Caco-2 (cell line): ENCODE results near the gene OLFM2. TPM values are rescaled to one million over a fixed set of nuclear protein-coding genes. Genes with fewer than 3 reads are reported as not detected.

Source experiments
- BruUV-seq: library from RNA; stranded (reverse); fragments of 400-500 nt; replicated peaks from 2 replicates; lab custom pipeline; 2021; lab: Mats Ljungman, UMichigan
- CTCF ChIA-PET: fragments of 300-600 bp; sonication (Branson Sonifier 250); formaldehyde crosslinking; loops from one replicate; lab custom pipeline; 2022; ENCODE audit warnings: antibody characterized with exemption; lab: Charles Lee
- POLR2A ChIA-PET: fragments of 300-600 bp; sonication (Branson Sonifier 250); formaldehyde crosslinking; loops from one replicate; lab custom pipeline; 2022; ENCODE audit warnings: antibody characterized with exemption; lab: Charles Lee
- DNase-seq, 2 experiments: peaks; one replicate each; pipeline versions ENCODE4 v3.0.0 to v3.0.0-alpha.2; 2020 to 2022
- H3K27me3 ChIP-seq: replicated peaks from 2 replicates; pipeline ENCODE4 v1.6.0; 2011; ENCODE audit warnings: low read length; ENCODE audit not compliant: control insufficient read depth, insufficient read depth
- H3K36me3 ChIP-seq: 2 replicates; pipeline ENCODE4 v1.5.1; 2011; ENCODE audit warnings: low read length; ENCODE audit not compliant: control insufficient read depth, insufficient read depth
- H3K4me1 ChIP-seq: fragments of 250-450 bp; sonication (Bioruptor Pico); 2 replicates; pipeline ENCODE4 v1.5.1; 2020; ENCODE audit warnings: mild to moderate bottlenecking
- H3K4me3 ChIP-seq: 2 replicates; pipeline ENCODE4 v1.5.1; 2011; ENCODE audit warnings: low read depth, mild to moderate bottlenecking, control low read depth, low read length
- H3K9me3 ChIP-seq: fragments of 250-450 bp; sonication (Bioruptor Pico); 2 replicates; pipeline ENCODE4 v1.5.1; 2020; ENCODE audit warnings: mild to moderate bottlenecking, moderate library complexity
- H3K27ac Mint-ChIP-seq: one replicate; pipeline ENCODE4 v1.8.0; 2022; ENCODE audit warnings: mixed read lengths; ENCODE audit not compliant: unreplicated experiment
- H3K27me3 Mint-ChIP-seq: one replicate; pipeline ENCODE4 v1.8.0; 2022; ENCODE audit warnings: mixed read lengths; ENCODE audit not compliant: insufficient read depth, unreplicated experiment
- H3K36me3 Mint-ChIP-seq: one replicate; pipeline ENCODE4 v1.8.0; 2022; ENCODE audit warnings: mild to moderate bottlenecking, mixed read lengths; ENCODE audit not compliant: insufficient read depth, unreplicated experiment
- H3K4me1 Mint-ChIP-seq: one replicate; pipeline ENCODE4 v1.8.0; 2022; ENCODE audit warnings: low read depth, mixed read lengths; ENCODE audit not compliant: unreplicated experiment
- H3K4me3 Mint-ChIP-seq: one replicate; pipeline ENCODE4 v1.8.0; 2022; ENCODE audit warnings: mild to moderate bottlenecking, moderate library complexity, mixed read lengths; ENCODE audit not compliant: unreplicated experiment
- H3K9me3 Mint-ChIP-seq: one replicate; pipeline ENCODE4 v1.8.0; 2022; ENCODE audit warnings: mixed read lengths; ENCODE audit not compliant: unreplicated experiment
- intact Hi-C: fragments of 100-400 bp; cut with micrococcal nuclease; formaldehyde crosslinking; loops from one replicate; pipeline ENCODE4 v1.10.0; 2022; ENCODE audit not compliant: unreplicated experiment
- total RNA-seq: library from RNA; stranded (reverse); gene quantifications from 2 replicates; pipeline ENCODE4 v1.2.3, GENCODE V29; 2022
- TF ChIP-seq, protein P1 (sequence below), 2 experiments: fragments of 200-600 bp in 1 of 2; IDR thresholded peaks; 1 replicate in 1 of 2; 2 replicates in 1 of 2; pipeline versions ENCODE4 v1.5.1 to v1.8.0; 2011 to 2022; ENCODE audit warnings: antibody characterized with exemption in 1 of 2, control low read depth in 1 of 2, inconsistent platforms in 1 of 2, low read depth in 1 of 2, low read length in 1 of 2, mild to moderate bottlenecking in 1 of 2, moderate library complexity in 1 of 2; ENCODE audit not compliant: insufficient read depth in 1 of 2, severe bottlenecking in 1 of 2, unreplicated experiment in 1 of 2

The OLFM2 gene
- total RNA-seq, 1 experiment from 2014 or later, result 0.34 TPM

DNA sequence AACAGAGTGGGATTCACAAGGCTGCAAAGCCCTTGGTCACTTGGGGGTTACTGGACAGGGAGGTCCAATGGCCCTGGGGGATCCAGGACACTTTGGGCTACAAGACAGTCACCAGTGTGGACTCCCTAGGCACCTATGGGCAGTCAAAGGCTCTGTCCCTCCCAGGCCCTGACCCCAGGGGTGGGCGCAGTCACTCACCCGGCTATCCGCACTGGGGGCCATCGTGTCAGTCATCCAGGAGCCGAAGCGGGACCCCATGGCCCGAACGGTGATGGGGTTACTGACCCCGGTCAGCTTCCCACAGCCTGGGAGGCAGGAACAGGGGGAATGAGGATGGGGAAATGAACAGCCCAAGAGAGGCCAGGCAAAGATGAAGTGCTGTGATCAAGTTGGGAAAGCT, 79.7 kb downstream of the OLFM2 start:
- ChIA-PET CTCF (no interaction called here), POLR2A (interaction anchor here (0.7 kb wide), 1 partner anchor 272 kb away, joined by 3 read pairs; the partner anchor contains the start of gene ZNF121)
- Histone ChIP-seq H3K27me3 (no peaks in the 10 kb centered on the region), H3K36me3 (no peaks in the 10 kb centered on the region), H3K4me3 (no peak overlapping the region), H3K4me1 (no peaks in the 10 kb centered on the region), H3K9me3 (no peaks in the 10 kb centered on the region)
- DNase-seq, result no peak
- Mint-ChIP-seq H3K36me3 (peaks cover 7% of the 10 kb centered on the region), H3K9me3 (peaks cover 10% of the 10 kb centered on the region), H3K4me1 (no peaks in the 10 kb centered on the region), H3K27ac (no peak overlapping the region), H3K4me3 (no peak overlapping the region), H3K27me3 (no peaks in the 10 kb centered on the region)
- no TSS peak for BruUV-seq
- TF ChIP-seq, protein P1, sequence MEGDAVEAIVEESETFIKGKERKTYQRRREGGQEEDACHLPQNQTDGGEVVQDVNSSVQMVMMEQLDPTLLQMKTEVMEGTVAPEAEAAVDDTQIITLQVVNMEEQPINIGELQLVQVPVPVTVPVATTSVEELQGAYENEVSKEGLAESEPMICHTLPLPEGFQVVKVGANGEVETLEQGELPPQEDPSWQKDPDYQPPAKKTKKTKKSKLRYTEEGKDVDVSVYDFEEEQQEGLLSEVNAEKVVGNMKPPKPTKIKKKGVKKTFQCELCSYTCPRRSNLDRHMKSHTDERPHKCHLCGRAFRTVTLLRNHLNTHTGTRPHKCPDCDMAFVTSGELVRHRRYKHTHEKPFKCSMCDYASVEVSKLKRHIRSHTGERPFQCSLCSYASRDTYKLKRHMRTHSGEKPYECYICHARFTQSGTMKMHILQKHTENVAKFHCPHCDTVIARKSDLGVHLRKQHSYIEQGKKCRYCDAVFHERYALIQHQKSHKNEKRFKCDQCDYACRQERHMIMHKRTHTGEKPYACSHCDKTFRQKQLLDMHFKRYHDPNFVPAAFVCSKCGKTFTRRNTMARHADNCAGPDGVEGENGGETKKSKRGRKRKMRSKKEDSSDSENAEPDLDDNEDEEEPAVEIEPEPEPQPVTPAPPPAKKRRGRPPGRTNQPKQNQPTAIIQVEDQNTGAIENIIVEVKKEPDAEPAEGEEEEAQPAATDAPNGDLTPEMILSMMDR (IDR thresholded peaks at IDR 0.05; ENCODE audit: insufficient read depth in 1 of 2, low read depth in 1 of 2, low read length in 1 of 2, severe bottlenecking in 1 of 2, unreplicated experiment in 1 of 2), result no peak
- intact Hi-C loops, result no loop called here

DNA sequence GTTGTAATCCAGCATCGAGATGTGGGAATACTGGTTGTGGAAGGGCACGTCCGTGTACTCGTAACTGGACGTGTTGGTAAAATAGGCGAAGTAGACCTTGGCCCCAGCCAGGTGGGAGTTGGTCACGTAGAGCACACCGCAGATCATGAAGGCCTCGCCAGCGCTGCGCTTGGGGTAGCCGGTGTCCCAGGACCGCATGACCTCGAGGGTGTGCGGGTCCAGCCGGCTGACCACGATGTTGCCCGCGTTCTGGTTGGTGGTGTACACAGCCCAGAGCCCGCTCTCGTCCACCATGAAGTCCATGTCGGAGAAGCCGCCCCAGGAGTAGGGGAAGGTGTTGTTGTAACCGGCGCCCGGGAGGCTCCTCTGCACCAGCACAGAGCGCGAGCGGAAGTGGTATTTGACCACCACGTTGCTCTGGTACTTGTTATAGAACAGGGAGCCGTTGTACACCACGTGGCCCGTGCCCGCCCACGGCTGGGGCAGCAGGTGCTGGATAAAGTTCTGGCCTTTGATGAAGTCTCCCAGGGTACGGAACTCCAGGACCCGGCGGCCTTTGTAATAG, 82.0 kb downstream of the OLFM2 start:
- Mint-ChIP-seq H3K36me3 (peaks cover 7% of the 10 kb centered on the region), H3K4me3 (no peak overlapping the region), H3K4me1 (no peaks in the 10 kb centered on the region), H3K9me3 (peaks cover 10% of the 10 kb centered on the region), H3K27ac (no peak overlapping the region), H3K27me3 (no peaks in the 10 kb centered on the region)
- H3K4me1 ChIP-seq, result no peaks in the 10 kb centered on the region
- no peak overlapping the region for H3K4me3 ChIP-seq
- no peak for DNase-seq
- ChIA-PET POLR2A (no interaction called here), CTCF (no interaction called here)
- H3K36me3 ChIP-seq, result no peaks in the 10 kb centered on the region
- H3K9me3 ChIP-seq, result no peaks in the 10 kb centered on the region
- BruUV-seq, result no TSS peak
- TF ChIP-seq, protein P1 (IDR thresholded peaks at IDR 0.05; ENCODE audit: insufficient read depth in 1 of 2, low read depth in 1 of 2, low read length in 1 of 2, severe bottlenecking in 1 of 2, unreplicated experiment in 1 of 2), result no peak
- intact Hi-C loops, result no loop called here
- no peaks in the 10 kb centered on the region for H3K27me3 ChIP-seq

DNA sequence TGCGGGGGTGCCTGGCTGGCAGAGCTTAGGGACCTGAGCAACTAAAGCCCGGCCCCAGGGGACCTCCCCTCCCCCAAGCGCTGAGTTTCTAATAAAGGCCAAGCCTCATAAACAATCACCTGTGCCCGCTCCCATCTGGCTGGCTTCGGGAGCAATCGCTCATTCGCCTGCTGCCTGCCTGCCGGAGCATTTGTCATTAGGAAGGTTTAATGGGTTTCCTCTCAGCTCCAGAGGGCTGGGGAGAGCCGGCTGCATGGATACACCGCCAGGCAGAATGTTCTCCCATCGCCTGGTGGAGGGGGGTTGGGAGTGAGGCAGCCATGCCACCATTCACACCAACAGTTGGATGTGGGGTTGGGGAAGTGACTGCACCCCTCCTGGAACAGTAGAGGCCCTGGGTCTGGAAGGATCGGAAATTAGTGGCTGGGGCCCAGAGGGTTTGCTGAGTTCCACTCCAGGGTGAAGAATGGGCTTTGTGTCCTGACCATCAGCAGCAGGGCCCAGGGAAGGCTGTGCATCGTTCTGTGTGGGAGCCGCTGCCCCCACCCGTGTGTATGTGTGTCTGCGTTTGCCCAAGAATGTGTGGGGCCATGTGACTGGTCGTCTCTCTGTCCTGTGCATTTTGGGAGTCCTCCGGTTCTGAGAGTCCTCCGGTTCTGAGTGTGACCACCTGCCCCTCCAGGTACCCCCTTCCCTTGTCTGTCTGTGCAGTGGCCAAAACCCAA, 85.9 kb downstream of the OLFM2 start:
- ChIA-PET POLR2A (no interaction called here), CTCF (no interaction called here)
- no peaks in the 10 kb centered on the region for H3K27me3 Mint-ChIP-seq
- TF ChIP-seq, protein P1 (IDR thresholded peaks at IDR 0.05; ENCODE audit: insufficient read depth in 1 of 2, low read depth in 1 of 2, low read length in 1 of 2, severe bottlenecking in 1 of 2, unreplicated experiment in 1 of 2), result no peak
- H3K36me3 ChIP-seq, result no peaks in the 10 kb centered on the region
- no peaks in the 10 kb centered on the region for H3K9me3 ChIP-seq
- H3K4me1 Mint-ChIP-seq, result no peaks in the 10 kb centered on the region
- peaks cover 10% of the 10 kb centered on the region for H3K9me3 Mint-ChIP-seq
- no peak overlapping the region for H3K4me3 Mint-ChIP-seq
- H3K36me3 Mint-ChIP-seq, result peaks cover 7% of the 10 kb centered on the region
- no peaks in the 10 kb centered on the region for H3K27me3 ChIP-seq
- no peak overlapping the region for H3K4me3 ChIP-seq
- DNase-seq, result no peak
- no peak overlapping the region for H3K27ac Mint-ChIP-seq
- BruUV-seq, result no TSS peak
- no peaks in the 10 kb centered on the region for H3K4me1 ChIP-seq
- intact Hi-C loops, result no loop called here
